HUES6 (cell line): ENCODE results near the gene STARD7.

Source experiments
- H3K27ac ChIP-seq: 2 replicates; pipeline ENCODE4 v1.7.0; 2013; ENCODE audit warnings: low read depth, mild to moderate bottlenecking, low read length, inconsistent platforms
- H3K27me3 ChIP-seq: 2 replicates; pipeline ENCODE4 v1.6.1; 2013; ENCODE audit warnings: low read length; ENCODE audit not compliant: control insufficient read depth, insufficient read depth
- H3K36me3 ChIP-seq: 2 replicates; pipeline ENCODE4 v1.6.1; 2013; ENCODE audit warnings: low read length; ENCODE audit not compliant: control insufficient read depth, insufficient read depth
- H3K4me1 ChIP-seq: 2 replicates; pipeline ENCODE4 v1.6.1; 2013; ENCODE audit warnings: low read length; ENCODE audit not compliant: control insufficient read depth, insufficient read depth
- H3K4me3 ChIP-seq: 2 replicates; pipeline ENCODE4 v1.5.1; 2013; ENCODE audit warnings: low read depth, low read length
- H3K9ac ChIP-seq: one replicate; pipeline ENCODE4 v1.6.1; 2013; ENCODE audit warnings: mild to moderate bottlenecking, low read length
- H3K9me3 ChIP-seq: 2 replicates; pipeline ENCODE4 v1.6.1; 2013; ENCODE audit warnings: low read depth, low read length; ENCODE audit not compliant: control insufficient read depth, insufficient read depth

Gene STARD7

GRCh38 chr2:96137321-96138178 is 71.1 kb downstream of the STARD7 start:
- H3K9me3 ChIP-seq: no peaks in the 10 kb centered on the region
- peaks cover 16% of the 10 kb centered on the region; the same call in 1 of the 2 replicates for H3K27me3 ChIP-seq
- H3K27ac ChIP-seq: no peak overlapping the region
- no peak overlapping the region for H3K4me3 ChIP-seq
- H3K9ac ChIP-seq: no peak overlapping the region
- H3K36me3 ChIP-seq: no peaks in the 10 kb centered on the region
- H3K4me1 ChIP-seq: peaks cover 4% of the 10 kb centered on the region

GRCh38 chr2:96136129-96136720 is 72.4 kb downstream of the STARD7 start:
- no peaks in the 10 kb centered on the region for H3K36me3 ChIP-seq
- no peak overlapping the region for H3K27ac ChIP-seq

GRCh38 chr2:96135621-96136020 is 73.0 kb downstream of the STARD7 start:
- Histone ChIP-seq H3K4me1 (peaks cover 4% of the 10 kb centered on the region), H3K36me3 (no peaks in the 10 kb centered on the region), H3K9me3 (no peaks in the 10 kb centered on the region), H3K9ac (no peak overlapping the region), H3K27ac (no peak overlapping the region), H3K4me3 (no peak overlapping the region), H3K27me3 (peaks cover 17% of the 10 kb centered on the region; the same call in 1 of the 2 replicates)

More at GRCh38 chr2:96136129-96136720, 72.4 kb downstream of the STARD7 start:
- Histone ChIP-seq H3K4me3 (no peak overlapping the region), H3K9ac (no peak overlapping the region), H3K4me1 (peaks cover 4% of the 10 kb centered on the region), H3K27me3 (peaks cover 16% of the 10 kb centered on the region; the same call in 1 of the 2 replicates), H3K9me3 (no peaks in the 10 kb centered on the region)

- no peaks in the 10 kb centered on the region for H3K9me3 ChIP-seq
- H3K4me1 ChIP-seq: peaks cover 4% of the 10 kb centered on the region
- H3K27ac ChIP-seq: no peak overlapping the region
- no peak overlapping the region for H3K4me3 ChIP-seq
- H3K27me3 ChIP-seq: peaks cover 21% of the 10 kb centered on the region; the same call in 1 of the 2 replicates
- H3K9ac ChIP-seq: no peak overlapping the region
- no peaks in the 10 kb centered on the region for H3K36me3 ChIP-seq
Observed at GRCh38 chr2:96135171-96135570, 73.5 kb downstream of the STARD7 start.
